ENCODE results near the gene TOMM6. TPM values are rescaled to one million over a fixed set of nuclear protein-coding genes. Genes with fewer than 3 reads are reported as not detected.

The TOMM6 gene
- total and polyA plus RNA-seq, 4 experiments from 2014 or later, result 118 to 353 (median 213) TPM

- Histone ChIP-seq H3K9me3 (ENCODE audit: control insufficient read depth in 1 of 2, low read length in 2 of 2) (no peaks in the 10 kb centered on the region), H3K36me3 (ENCODE audit: insufficient read depth, low read length) (peaks cover 28% of the 10 kb centered on the region), H3K4me3 (ENCODE audit: low read length in 2 of 2) (no peak overlapping the region), H3K4me1 (ENCODE audit: insufficient read depth, low read length) (peaks cover 7% of the 10 kb centered on the region), H3K27ac (ENCODE audit: low read depth, low read length) (no peak overlapping the region), H3K27me3 (ENCODE audit: insufficient read depth, low read length) (no peaks in the 10 kb centered on the region)
- intact Hi-C loops (cut with micrococcal nuclease), result no loop called here
- ChIA-PET CTCF (ENCODE audit: partially characterized antibody) (interaction anchor here (0.9 to 4.5 kb wide), 5 partner anchors 9 to 42 kb away, joined by 3 to 28 read pairs (median 3); partner anchors contain the start of genes TFEB and TOMM6), POLR2A (ENCODE audit: partially characterized antibody) (interaction anchor here (1.6 kb wide), 1 partner anchor 11 kb away, joined by 6 read pairs; no protein-coding TSS in a partner anchor)
- peaks cover 6 to 20% (median 6%) of the 10 kb centered on the region in 4 donors for H3K4me1 Mint-ChIP-seq
- H3K27me3 Mint-ChIP-seq, result peaks cover 0 to 2% of the 10 kb centered on the region in 2 donors
- no peak for DNase-seq
- no peak overlapping the region for H3K4me3 Mint-ChIP-seq
- no peak overlapping the region for H3K27ac Mint-ChIP-seq
- H3K9me3 Mint-ChIP-seq, result no peaks in the 10 kb centered on the region
- H3K36me3 Mint-ChIP-seq, result peaks cover 28 to 44% of the 10 kb centered on the region in 2 donors
Observed at GRCh38 chr6:41775293-41775882, 12.1 kb upstream of the TOMM6 start.

GRCh38 chr6:41777551-41778285 is 9.8 kb upstream of the TOMM6 start:
- H3K27me3 ChIP-seq (ENCODE audit: insufficient read depth, low read length), result no peaks in the 10 kb centered on the region
- H3K4me1 ChIP-seq (ENCODE audit: insufficient read depth, low read length), result peaks cover 15% of the 10 kb centered on the region
- CTCF ChIA-PET (ENCODE audit: partially characterized antibody), result interaction anchor here (0.6 to 4.5 kb wide), 6 partner anchors 10 to 437 kb away, joined by 3 to 28 read pairs (median 4); partner anchors contain the start of genes BYSL, MED20 and TOMM6
- H3K9me3 ChIP-seq (ENCODE audit: control insufficient read depth in 1 of 2, low read length in 2 of 2), result no peaks in the 10 kb centered on the region
- H3K4me3 Mint-ChIP-seq, result peak overlapping the region in 4 of 8 donors; percentile 36 to 88 (median 44)
- intact Hi-C loops (cut with micrococcal nuclease), result loop anchor here (2.0 kb wide), 2 partner anchors 71 to 175 kb away; no protein-coding TSS in a partner anchor
- no peak overlapping the region for H3K4me3 ChIP-seq (ENCODE audit: low read length in 2 of 2)
- POLR2A ChIA-PET (ENCODE audit: partially characterized antibody), result interaction anchor here (1.0 to 1.3 kb wide), 2 partner anchors 10 to 14 kb away, joined by 3 to 5 read pairs; partner anchors contain the start of gene TOMM6
- peak overlapping the region in 1 of 7 donors; percentile 12 for H3K27ac Mint-ChIP-seq
- no peaks in the 10 kb centered on the region for H3K9me3 Mint-ChIP-seq
- H3K4me1 Mint-ChIP-seq, result peaks cover 9 to 27% (median 12%) of the 10 kb centered on the region in 4 donors
- H3K36me3 Mint-ChIP-seq, result peaks cover 15 to 28% of the 10 kb centered on the region in 2 donors
- peaks cover 14% of the 10 kb centered on the region for H3K36me3 ChIP-seq (ENCODE audit: insufficient read depth, low read length)
- H3K27ac ChIP-seq (ENCODE audit: low read depth, low read length), result no peak overlapping the region
- peaks cover 2 to 3% of the 10 kb centered on the region in 2 donors for H3K27me3 Mint-ChIP-seq
- DNase-seq, result no peak

GRCh38 chr6:41778895-41779294 is 8.6 kb upstream of the TOMM6 start:
- peak overlapping the region; percentile 84 to 91 (median 87) for H3K4me3 Mint-ChIP-seq
- ChIA-PET POLR2A (ENCODE audit: partially characterized antibody) (interaction anchor here (1.0 to 1.3 kb wide), 2 partner anchors 9 to 13 kb away, joined by 3 to 5 read pairs; partner anchors contain the start of gene TOMM6), CTCF (ENCODE audit: partially characterized antibody) (interaction anchor here (0.7 to 4.5 kb wide), 5 partner anchors 8 to 436 kb away, joined by 3 to 28 read pairs (median 4); partner anchors contain the start of genes BYSL, MED20 and TOMM6)
- intact Hi-C loops (cut with micrococcal nuclease), result loop anchor here (1.0 kb wide), 1 partner anchor 8 kb away; the partner anchor contains the start of gene TOMM6
- H3K36me3 Mint-ChIP-seq, result peaks cover 14 to 25% of the 10 kb centered on the region in 2 donors
- H3K9me3 Mint-ChIP-seq, result no peaks in the 10 kb centered on the region
- peak overlapping the region in 5 of 7 donors; percentile 83 to 93 (median 87) for H3K27ac Mint-ChIP-seq
- peaks cover 9 to 27% (median 12%) of the 10 kb centered on the region in 4 donors for H3K4me1 Mint-ChIP-seq
- no peak for DNase-seq
- Histone ChIP-seq H3K9me3 (ENCODE audit: control insufficient read depth in 1 of 2, low read length in 2 of 2) (no peaks in the 10 kb centered on the region), H3K27ac (ENCODE audit: low read depth, low read length) (no peak overlapping the region), H3K36me3 (ENCODE audit: insufficient read depth, low read length) (peaks cover 13% of the 10 kb centered on the region), H3K4me1 (ENCODE audit: insufficient read depth, low read length) (peaks cover 15% of the 10 kb centered on the region), H3K4me3 (ENCODE audit: low read length in 2 of 2) (peak overlapping the region; percentile 45 to 76), H3K27me3 (ENCODE audit: insufficient read depth, low read length) (no peaks in the 10 kb centered on the region)
- peaks cover 2 to 3% of the 10 kb centered on the region in 2 donors for H3K27me3 Mint-ChIP-seq

GRCh38 chr6:41779336-41779735 is 8.2 kb upstream of the TOMM6 start:
- no peaks in the 10 kb centered on the region for H3K27me3 ChIP-seq (ENCODE audit: insufficient read depth, low read length)
- H3K9me3 Mint-ChIP-seq, result no peaks in the 10 kb centered on the region
- H3K27ac ChIP-seq (ENCODE audit: low read depth, low read length), result peak overlapping the region; percentile 25
- peak overlapping the region; percentile 84 to 91 (median 87) for H3K4me3 Mint-ChIP-seq
- POLR2A ChIA-PET (ENCODE audit: partially characterized antibody), result interaction anchor here (0.7 to 1.2 kb wide), 3 partner anchors 43 to 527 kb away, joined by 3 read pairs; partner anchors contain the start of gene TAF8
- H3K36me3 ChIP-seq (ENCODE audit: insufficient read depth, low read length), result peaks cover 10% of the 10 kb centered on the region
- peak overlapping the region; percentile 45 to 76 for H3K4me3 ChIP-seq (ENCODE audit: low read length in 2 of 2)
- peaks cover 15% of the 10 kb centered on the region for H3K4me1 ChIP-seq (ENCODE audit: insufficient read depth, low read length)
- intact Hi-C loops (cut with micrococcal nuclease), result loop anchor here (1.0 kb wide), 1 partner anchor 8 kb away; the partner anchor contains the start of gene TOMM6
- peak overlapping the region in 6 of 7 donors; percentile 83 to 93 (median 88) for H3K27ac Mint-ChIP-seq
- CTCF ChIA-PET (ENCODE audit: partially characterized antibody), result interaction anchor here (0.6 to 9.8 kb wide), 3 partner anchors 267 to 768 kb away, joined by 3 to 178 read pairs (median 3); partner anchors contain the start of gene TAF8
- H3K27me3 Mint-ChIP-seq, result peaks cover 2 to 3% of the 10 kb centered on the region in 2 donors
- no peaks in the 10 kb centered on the region for H3K9me3 ChIP-seq (ENCODE audit: control insufficient read depth in 1 of 2, low read length in 2 of 2)
- H3K4me1 Mint-ChIP-seq, result peaks cover 9 to 30% (median 12%) of the 10 kb centered on the region in 4 donors
- no peak for DNase-seq
- peaks cover 10 to 22% of the 10 kb centered on the region in 2 donors for H3K36me3 Mint-ChIP-seq

GRCh38 chr6:41779788-41780550 is 7.5 kb upstream of the TOMM6 start, which contains the start of gene FRS3:
Gene FRS3 (minus strand): TSS chr6:41779900. CDS start chr6:41776987, 2,913 bp downstream.
- Histone ChIP-seq H3K36me3 (ENCODE audit: insufficient read depth, low read length) (peaks cover 6% of the 10 kb centered on the region), H3K4me1 (ENCODE audit: insufficient read depth, low read length) (peaks cover 15% of the 10 kb centered on the region), H3K9me3 (ENCODE audit: control insufficient read depth in 1 of 2, low read length in 2 of 2) (no peaks in the 10 kb centered on the region), H3K27ac (ENCODE audit: low read depth, low read length) (peak within 1 kb of the TSS; percentile 44), H3K27me3 (ENCODE audit: insufficient read depth, low read length) (no peaks in the 10 kb centered on the region), H3K4me3 (ENCODE audit: low read length in 2 of 2) (peak within 1 kb of the TSS; percentile 45 to 76)
- Mint-ChIP-seq H3K27ac (peak within 1 kb of the TSS in 6 of 7 donors; percentile 83 to 93 (median 88)), H3K27me3 (peaks cover 2 to 3% of the 10 kb centered on the region in 2 donors), H3K4me3 (peak within 1 kb of the TSS; percentile 87 to 94 (median 88)), H3K9me3 (no peaks in the 10 kb centered on the region), H3K4me1 (peaks cover 9 to 32% (median 13%) of the 10 kb centered on the region in 4 donors), H3K36me3 (peaks cover 4 to 15% of the 10 kb centered on the region in 2 donors)
- ChIA-PET CTCF (ENCODE audit: partially characterized antibody) (interaction anchor here (0.6 to 9.8 kb wide), 5 partner anchors 11 to 768 kb away, joined by 3 to 178 read pairs (median 3); partner anchors contain the start of gene TAF8), POLR2A (ENCODE audit: partially characterized antibody) (interaction anchor here (0.7 to 1.2 kb wide), 3 partner anchors 44 to 526 kb away, joined by 3 read pairs; partner anchors contain the start of gene TAF8)
- intact Hi-C loops (cut with micrococcal nuclease), result loop anchor here (1.0 to 10.0 kb wide), 8 partner anchors 7 to 1395 kb away; partner anchors contain the start of genes MRPS10, SRF, TFEB and TOMM6
- DNase-seq, result peak; percentile 96 to 99 (median 97)
